H1 (cell line): ENCODE results near the gene CPNE8. TPM values are rescaled to one million over a fixed set of nuclear protein-coding genes. Genes with fewer than 3 reads are reported as not detected.

Experiments
- CTCF ChIA-PET: fragments of 300-600 bp; sonication (Branson Sonifier 250); formaldehyde crosslinking; loops from one replicate; lab custom pipeline; 2021; ENCODE audit not compliant: partially characterized antibody; lab: Charles Lee
- POLR2A ChIA-PET: fragments of 300-600 bp; sonication (Branson Sonifier 250); formaldehyde crosslinking; loops from one replicate; lab custom pipeline; 2021; ENCODE audit warnings: inconsistent platforms; ENCODE audit not compliant: partially characterized antibody; lab: Charles Lee
- DNase-seq, 2 experiments: peaks; one replicate each; pipeline versions ENCODE4 v3.0.0 to v3.0.0-alpha.2; 2010 to 2022; ENCODE audit warnings: low spot score in 2 of 2, low read depth in 1 of 2, mixed read lengths in 1 of 2
- FAIRE-seq: peaks from 2 replicates; lab custom pipeline; 2011; peaks lifted over from hg19 to GRCh38; lab: Jason Lieb, UNC
- H2AFZ ChIP-seq: 2 replicates; pipeline ENCODE4 v1.8.1; 2012; ENCODE audit warnings: low read length, inconsistent platforms
- H2AK5ac ChIP-seq: 2 replicates; pipeline ENCODE4 v1.6.1; 2013; ENCODE audit warnings: low read depth, low read length
- H2BK120ac ChIP-seq: replicated peaks from 2 replicates; pipeline ENCODE3; 2013; ENCODE audit warnings: low read depth, low read length, inconsistent platforms
- H2BK12ac ChIP-seq: 2 replicates; pipeline ENCODE4 v1.6.1; 2013; ENCODE audit warnings: low read depth, low read length
- H2BK15ac ChIP-seq: 2 replicates; pipeline ENCODE4 v1.6.1; 2013; ENCODE audit warnings: low read length
- H2BK20ac ChIP-seq: 2 replicates; pipeline ENCODE4 v1.6.1; 2013; ENCODE audit warnings: low read length
- H2BK5ac ChIP-seq: 2 replicates; pipeline ENCODE4 v1.6.1; 2013; ENCODE audit warnings: low read depth, low read length
- H3K14ac ChIP-seq: 2 replicates; pipeline ENCODE4 v1.6.1; 2013; ENCODE audit warnings: inconsistent platforms; ENCODE audit not compliant: insufficient read length
- H3K18ac ChIP-seq: 2 replicates; pipeline ENCODE4 v1.6.1; 2013; ENCODE audit warnings: low read length; ENCODE audit errors: extremely low read depth
- H3K23ac ChIP-seq: 2 replicates; pipeline ENCODE4 v1.6.1; 2013; ENCODE audit warnings: inconsistent platforms; ENCODE audit not compliant: insufficient read length
- H3K23me2 ChIP-seq: 2 replicates; pipeline ENCODE4 v1.6.1; 2013; ENCODE audit warnings: low read depth, low read length
- H3K27ac ChIP-seq: 2 replicates; pipeline ENCODE4 v1.6.1; 2011; ENCODE audit warnings: low read depth, low read length, inconsistent platforms
- H3K27me3 ChIP-seq, 4 experiments: replicated peaks in 1 of 4; 1 replicate in 1 of 4; 2 replicates in 3 of 4; pipeline versions ENCODE4 v1.6.1 to v1.8.1; 2011 to 2013; ENCODE audit warnings: low read length in 3 of 4, mild to moderate bottlenecking in 3 of 4, inconsistent platforms in 2 of 4, mixed read lengths in 2 of 4, moderate library complexity in 1 of 4; ENCODE audit not compliant: control insufficient read depth in 3 of 4, insufficient read depth in 3 of 4; ENCODE audit errors: extremely low read depth in 1 of 4
- H3K36me3 ChIP-seq, 4 experiments: 2 replicates each; pipeline versions ENCODE4 v1.6.1 to v1.8.1; 2011 to 2013; ENCODE audit warnings: mild to moderate bottlenecking in 4 of 4, low read length in 3 of 4, moderate library complexity in 2 of 4, control low read depth in 1 of 4, inconsistent platforms in 1 of 4; ENCODE audit not compliant: insufficient read depth in 4 of 4, control insufficient read depth in 2 of 4
- H3K4ac ChIP-seq: replicated peaks from 2 replicates; pipeline ENCODE3; 2013; ENCODE audit warnings: low read length, low read depth, mixed read lengths, inconsistent platforms; ENCODE audit not compliant: insufficient read length
- H3K4me1 ChIP-seq, 4 experiments: replicated peaks in 1 of 4; 1 replicate in 1 of 4; 2 replicates in 3 of 4; pipeline versions ENCODE4 v1.6.1 to v1.8.1; 2011 to 2013; ENCODE audit warnings: low read length in 3 of 4, inconsistent platforms in 2 of 4, mixed read lengths in 1 of 4; ENCODE audit not compliant: insufficient read depth in 4 of 4, control insufficient read depth in 3 of 4
- H3K4me2 ChIP-seq, 2 experiments: 2 replicates each; pipeline versions ENCODE4 v1.6.1 to v1.8.1; 2011 to 2013; ENCODE audit warnings: low read depth in 2 of 2, low read length in 2 of 2, control low read depth in 1 of 2, inconsistent platforms in 1 of 2, mild to moderate bottlenecking in 1 of 2; ENCODE audit not compliant: insufficient read depth in 1 of 2
- H3K4me3 ChIP-seq, 4 experiments: fragments of 200-600, 300-600 bp in 1 of 4; sonication (generic), shearing (Covaris generic), sonication (Bioruptor Twin) in 1 of 4; 2 replicates each; pipeline versions ENCODE4 v1.5.1 to v1.8.1; 2011 to 2016; ENCODE audit warnings: low read length in 4 of 4, low read depth in 3 of 4, control low read depth in 2 of 4, inconsistent platforms in 2 of 4, mild to moderate bottlenecking in 2 of 4, mixed read lengths in 1 of 4, moderate library complexity in 1 of 4; ENCODE audit not compliant: insufficient read depth in 2 of 4; ENCODE audit errors: extremely low read depth in 1 of 4
- H3K56ac ChIP-seq: replicated peaks from 2 replicates; pipeline ENCODE3; 2013; ENCODE audit warnings: low read depth, mild to moderate bottlenecking, mixed read lengths, low read length, inconsistent platforms; ENCODE audit not compliant: insufficient read length
- H3K79me1 ChIP-seq: 2 replicates; pipeline ENCODE4 v1.6.1; 2013; ENCODE audit warnings: low read depth, low read length, control low read depth
- H3K79me2 ChIP-seq, 2 experiments: 2 replicates each; pipeline versions ENCODE4 v1.6.1 to v1.8.1; 2012 to 2013; ENCODE audit warnings: low read length in 2 of 2, mild to moderate bottlenecking in 2 of 2, inconsistent platforms in 1 of 2; ENCODE audit not compliant: insufficient read depth in 2 of 2, control insufficient read depth in 1 of 2
- H3K9ac ChIP-seq, 4 experiments: replicated peaks in 1 of 4; 1 replicate in 1 of 4; 2 replicates in 3 of 4; pipeline versions ENCODE4 v1.6.1 to v1.8.1; 2011 to 2013; ENCODE audit warnings: low read depth in 3 of 4, low read length in 3 of 4, control low read depth in 2 of 4, mild to moderate bottlenecking in 2 of 4, moderate library complexity in 2 of 4, inconsistent platforms in 1 of 4; ENCODE audit errors: extremely low read depth in 1 of 4
- H3K9me3 ChIP-seq, 2 experiments: 2 replicates each; pipeline versions ENCODE4 v1.6.1 to v1.8.1; 2012 to 2013; ENCODE audit warnings: mild to moderate bottlenecking in 2 of 2, moderate library complexity in 2 of 2, control low read depth in 1 of 2, inconsistent platforms in 1 of 2, low read depth in 1 of 2, low read length in 1 of 2, mixed read lengths in 1 of 2; ENCODE audit not compliant: insufficient read depth in 2 of 2
- H4K20me1 ChIP-seq, 2 experiments: replicated peaks in 1 of 2; 2 replicates each; pipeline versions ENCODE3 to v1.8.1; 2011 to 2013; ENCODE audit warnings: inconsistent platforms in 2 of 2, low read length in 2 of 2, mild to moderate bottlenecking in 1 of 2; ENCODE audit not compliant: insufficient read depth in 2 of 2, control insufficient read depth in 1 of 2
- H4K5ac ChIP-seq: 2 replicates; pipeline ENCODE4 v1.6.1; 2013; ENCODE audit warnings: low read length, low read depth, mixed read lengths, inconsistent platforms; ENCODE audit not compliant: insufficient read length
- H4K8ac ChIP-seq: 2 replicates; pipeline ENCODE4 v1.8.0; 2013; ENCODE audit warnings: mild to moderate bottlenecking, moderate library complexity, low read length, inconsistent platforms; ENCODE audit not compliant: insufficient read depth; ENCODE audit errors: extremely low read depth
- H4K91ac ChIP-seq: replicated peaks from 2 replicates; pipeline ENCODE3; 2013; ENCODE audit warnings: low read length, mixed read lengths, inconsistent platforms; ENCODE audit not compliant: insufficient read length
- BRCA1 ChIP-seq: IDR thresholded peaks from 2 replicates; pipeline ENCODE4 v1.6.1; 2012; ENCODE audit warnings: low read depth, low read length, improper control_type of control experiment
- EP300 ChIP-seq, 2 experiments: IDR thresholded peaks; 1 replicate in 1 of 2; 2 replicates in 1 of 2; pipeline ENCODE4 v1.6.1; 2011 to 2012; ENCODE audit warnings: low read depth in 2 of 2, low read length in 2 of 2, mild to moderate bottlenecking in 2 of 2, borderline replicate concordance in 1 of 2, inconsistent platforms in 1 of 2, moderate library complexity in 1 of 2
- SUZ12 ChIP-seq: fragments of 200-600 bp; sonication (generic); IDR thresholded peaks from 2 replicates; pipeline ENCODE4 v1.6.1; 2012; ENCODE audit warnings: mild to moderate bottlenecking, inconsistent platforms, low read length, moderate library complexity, mixed read lengths
- WGBS, 2 experiments: shearing (Covaris generic) in 1 of 2; methylation state at CpG; one replicate each; pipeline versions ENCODE4 v1.1.6 to v1.1.7; 2013 to 2015; ENCODE audit warnings: low lambda C conversion rate in 2 of 2, mixed read lengths in 2 of 2, inconsistent platforms in 1 of 2, low coverage in 1 of 2, missing lambda C conversion rate in 1 of 2; ENCODE audit not compliant: insufficient replicate concordance in 2 of 2, insufficient coverage in 1 of 2, insufficient read length in 1 of 2; ENCODE audit errors: extremely low coverage in 1 of 2, missing lambda C conversion rate in 1 of 2; 5-methylcytosine and 5-hydroxymethylcytosine counted together
- polyA plus RNA-seq, 7 experiments: library from polyadenylated mRNA; depleted of rRNA in 3 of 7; stranded (reverse) in 5 of 7; unstranded in 2 of 7; fragments of >200 nt in 5 of 7; fragments of 200-250 nt in 2 of 7; gene quantifications; 1 replicate in 5 of 7; 2 replicates in 1 of 7; 4 replicates in 1 of 7; pipeline versions ENCODE4 v1.2.1 to v1.2.3, GENCODE V29; 2011 to 2013; ENCODE audit warnings: missing spikeins in 2 of 7, mixed read lengths in 2 of 7
- total RNA-seq: library from RNA; stranded (reverse); fragmentation: NEBNext Ultra II Directional; extraction: Animal tissue kit (Norgen Biotek cat#: 25700); gene quantifications from 2 replicates; pipeline ENCODE4 v1.2.1, GENCODE V29; 2021

The CPNE8 gene
- total and polyA plus RNA-seq, 2 of the 8 experiments (the other 6 are each of a cell fraction or from before 2014, with no cell fraction given), result 2.5 to 6.8 TPM

- CTCF ChIA-PET, result interaction anchor here (0.6 to 2.7 kb wide), 19 partner anchors 8 to 366 kb away, joined by 3 to 18 read pairs (median 4); no protein-coding TSS in a partner anchor
- TF ChIP-seq SUZ12, result no peak
- no peak for TF ChIP-seq BRCA1
- TF ChIP-seq EP300 (IDR thresholded peaks at IDR 0.05; ENCODE audit: borderline replicate concordance in 1 of 2, low read depth in 2 of 2, low read length in 2 of 2), result no peak
Observed at GRCh38 chr12:38907201-38907923, 2.0 kb upstream of the CPNE8 start.

More at GRCh38 chr12:38907201-38907923, 2.0 kb upstream of the CPNE8 start:
- Histone ChIP-seq H2AK5ac (no peak overlapping the region), H3K27ac (no peak overlapping the region), H3K4me3 (peak overlapping the region; percentile 44 to 75 (median 72); a peak in 7 of 8 replicates), H2BK120ac (no peak overlapping the region), H4K5ac (no peak overlapping the region), H2BK15ac (no peak overlapping the region), H3K23me2 (peaks cover 15% of the 10 kb centered on the region), H2BK5ac (no peak overlapping the region), H3K18ac (no peak overlapping the region), H4K20me1 (no peaks in the 10 kb centered on the region), H3K79me1 (no peaks in the 10 kb centered on the region), H3K9me3 (no peaks in the 10 kb centered on the region), H2BK20ac (no peak overlapping the region), H3K14ac (no peak overlapping the region), H3K36me3 (no peaks in the 10 kb centered on the region), H3K4me1 (peaks cover 0 to 2% (median 0%) of the 10 kb centered on the region in 4 experiments; a peak in 1 of 7 replicates), H4K8ac (no peak overlapping the region), H3K56ac (no peak overlapping the region), H2AFZ (0 out of 2 replicates have a peak overlapping the region, but pooled peaks have one; percentile 91), H3K27me3 (peaks cover 0 to 10% (median 4%) of the 10 kb centered on the region in 4 experiments; a peak in 4 of 7 replicates), H2BK12ac (no peak overlapping the region), H4K91ac (no peak overlapping the region), H3K23ac (no peak overlapping the region), H3K9ac (no peak overlapping the region), H3K4me2 (peak overlapping the region; percentile 77 to 92), H3K79me2 (0 out of 4 replicates have a peak, but pooled peaks cover 0 to 4% of the 10 kb centered on the region in 2 experiments), H3K4ac (no peak overlapping the region)
- FAIRE-seq (no peak), DNase-seq (no peak)
- 85% methylated on average over 6 of the region's 6 CpGs; no CpG with 5 or more reads in 1 of the 2 experiments for WGBS, 2 experiments
- POLR2A ChIA-PET, result interaction anchor here (1.5 kb wide), 1 partner anchor 11 kb away, joined by 5 read pairs; no protein-coding TSS in a partner anchor
